Spleen (tissue), 13 donors: ENCODE data around the gene KLC1. TPM values are rescaled to one million over a fixed set of nuclear protein-coding genes. Genes with fewer than 3 reads are reported as not detected.

ENCODE experiments used
- DNase-seq: peaks from one replicate; pipeline ENCODE4 v3.0.0-alpha.2; 2020
- H3K27ac ChIP-seq, 8 donors: fragments of 200-600 bp; sonication (generic) in 7 of 8; 1 replicate in 4 of 8; 2 replicates in 4 of 8; pipeline versions ENCODE4 v1.5.0 to v1.8.0; 2016 to 2021; ENCODE audit warnings: inconsistent platforms in 4 of 8, mild to moderate bottlenecking in 4 of 8, moderate library complexity in 1 of 8
- H3K27me3 ChIP-seq, 7 donors: fragments of 200-600 bp; sonication (generic) in 6 of 7; replicated peaks in 1 of 7; 1 replicate in 4 of 7; 2 replicates in 3 of 7; pipeline versions ENCODE4 v1.5.0 to v1.8.0; 2016 to 2021; ENCODE audit warnings: inconsistent platforms in 3 of 7, mild to moderate bottlenecking in 1 of 7
- H3K36me3 ChIP-seq, 6 donors: fragments of 200-600 bp; sonication (generic) in 5 of 6; 1 replicate in 4 of 6; 2 replicates in 2 of 6; pipeline versions ENCODE4 v1.5.0 to v1.8.0; 2016 to 2021; ENCODE audit warnings: inconsistent platforms in 2 of 6
- H3K4me1 ChIP-seq, 6 donors: fragments of 200-600 bp; sonication (generic) in 5 of 6; 1 replicate in 3 of 6; 2 replicates in 3 of 6; pipeline versions ENCODE4 v1.5.0 to v1.8.0; 2016 to 2021; ENCODE audit warnings: inconsistent platforms in 3 of 6
- H3K4me3 ChIP-seq, 8 donors: fragments of 200-600 bp; sonication (generic) in 7 of 8; 1 replicate in 4 of 8; 2 replicates in 4 of 8; pipeline versions ENCODE4 v1.5.0 to v1.8.0; 2016 to 2021; ENCODE audit warnings: inconsistent platforms in 4 of 8, mild to moderate bottlenecking in 4 of 8, moderate library complexity in 2 of 8
- H3K9me3 ChIP-seq, 8 donors: fragments of 200-600 bp; sonication (generic) in 7 of 8; 1 replicate in 4 of 8; 2 replicates in 4 of 8; pipeline versions ENCODE4 v1.5.0 to v1.8.0; 2016 to 2021; ENCODE audit warnings: inconsistent platforms in 4 of 8
- POLR2A ChIP-seq, 3 donors: fragments of 450-650 bp; IDR thresholded peaks; one replicate each; pipeline ENCODE4 v1.5.1; 2017; ENCODE audit warnings: antibody characterized with exemption in 3 of 3, mild to moderate bottlenecking in 1 of 3
- POLR2AphosphoS5 ChIP-seq, 3 donors: sonication (generic); formaldehyde crosslinking; IDR thresholded peaks; one replicate each; pipeline ENCODE4 v1.5.1; 2017; ENCODE audit warnings: antibody characterized with exemption in 3 of 3
- WGBS, 5 donors: extraction: QIAGEN DNeasy Blood & Tissue Kit in 3 of 5; methylation state at CpG; one replicate each; pipeline versions ENCODE4 v1.1.5 to v1.1.7; 2013 to 2018; 5-methylcytosine and 5-hydroxymethylcytosine counted together
- intact Hi-C: fragments of 100-400 bp; cut with DNase I; formaldehyde crosslinking; loops from one replicate; pipeline ENCODE4 v1.15.0; 2023; ENCODE audit warnings: low total_unique reads
- long read RNA-seq, 2 donors: transcript quantifications; one replicate each; lab custom pipeline, GENCODE V29; 2026
- polyA plus RNA-seq, 3 donors: library from polyadenylated mRNA; stranded (reverse); fragments of 200-250 nt; gene quantifications; one replicate each; pipeline ENCODE4 v1.2.1, GENCODE V29; 2013
- total RNA-seq, 7 donors: library from RNA; depleted of rRNA in 3 of 7; stranded (reverse); fragments of >200 nt in 3 of 7; fragmentation: NEBNext Ultra II Directional in 4 of 7; extraction: Animal tissue kit (Norgen Biotek cat#: 25700) in 4 of 7; gene quantifications; one replicate each; pipeline versions ENCODE4 v1.1.0 to v1.2.1, GENCODE V29; 2016 to 2021
- TF ChIP-seq, protein P1 (sequence below), 11 experiments: fragments of 200-600 bp in 7 of 11; fragments of 450-650 bp in 4 of 11; sonication (generic) in 4 of 11; IDR thresholded peaks in 8 of 11; conservative IDR thresholded peaks in 3 of 11; 1 replicate in 7 of 11; 2 replicates in 4 of 11; pipeline versions ENCODE4 v1.4.0 to v1.8.0; 2016 to 2021; ENCODE audit warnings: antibody characterized with exemption in 11 of 11, inconsistent platforms in 4 of 11, mild to moderate bottlenecking in 1 of 11
- donor health status: healthy with polysubstance abuse.
- donor health status: DM: no; HTN: no; CAD: no; lungs with moderate emphysema.
- donor health status: DM: no; HTN: no; CAD: no.
- donor health status: Bipolar disorder and iron deficiency.
- donor health status: healthy.
- donor health status: DM: no; HTN: no; CAD: no.
- donor health status: DM: yes; HTN: yes; CAD: no.

The KLC1 gene
- total RNA-seq: 100 to 1,000 TPM; 164 to 333 (median 239) TPM
- 100 to 1,000 TPM in 1 of 3 donors, 10 to 100 TPM in 2; 54.1 to 126 (median 75.9) TPM for polyA plus RNA-seq
- long read RNA-seq, donor 1, full-length matches to known transcripts: 13 of 24 reads
- long read RNA-seq, donor 1, partial matches to known transcripts: 11 of 24 reads
- long read RNA-seq, donor 1, other reads (novel, unspliced or antisense): 0 of 24 reads
- long read RNA-seq, donor 2, partial matches to known transcripts: 8 of 17 reads
- long read RNA-seq, donor 2, other reads (novel, unspliced or antisense): 0 of 17 reads

DNA sequence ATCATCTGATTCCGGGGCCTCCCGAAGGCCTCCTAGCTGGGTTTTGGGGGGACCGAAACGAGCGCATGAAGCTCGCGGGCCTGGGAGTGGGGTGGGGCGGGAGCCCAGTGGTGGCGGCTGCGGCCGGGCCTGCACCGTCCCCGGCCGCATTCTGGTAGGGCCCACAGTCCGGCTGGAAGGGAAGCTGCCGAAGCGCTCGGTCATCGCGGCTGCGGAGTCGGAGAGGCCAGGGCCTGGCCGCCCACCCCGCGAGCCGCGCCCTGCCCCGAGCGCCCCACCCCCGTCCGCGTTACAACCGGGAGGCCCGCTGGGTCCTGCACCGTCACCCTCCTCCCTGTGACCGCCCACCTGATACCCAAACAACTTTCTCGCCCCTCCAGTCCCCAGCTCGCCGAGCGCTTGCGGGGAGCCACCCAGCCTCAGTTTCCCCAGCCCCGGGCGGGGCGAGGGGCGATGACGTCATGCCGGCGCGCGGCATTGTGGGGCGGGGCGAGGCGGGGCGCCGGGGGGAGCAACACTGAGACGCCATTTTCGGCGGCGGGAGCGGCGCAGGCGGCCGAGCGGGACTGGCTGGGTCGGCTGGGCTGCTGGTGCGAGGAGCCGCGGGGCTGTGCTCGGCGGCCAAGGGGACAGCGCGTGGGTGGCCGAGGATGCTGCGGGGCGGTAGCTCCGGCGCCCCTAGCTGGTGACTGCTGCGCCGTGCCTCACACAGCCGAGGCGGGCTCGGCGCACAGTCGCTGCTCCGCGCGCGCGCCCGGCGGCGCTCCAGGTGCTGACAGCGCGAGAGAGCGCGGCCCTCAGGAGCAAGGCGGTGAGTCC, at the start of gene KLC1:
KLC1 (plus strand) TSS at position 528 of the 819 bp plus-strand sequence. CDS start 25,354 bp downstream, outside the sequence.
- H3K27me3 ChIP-seq: no peaks in the 10 kb centered on the region
- H3K27ac ChIP-seq: peak within 1 kb of the TSS; percentile 94 to 99 (median 98)
- intact Hi-C loops: loop anchor here (10.0 kb wide), 1 partner anchor 54 kb away; no protein-coding TSS in a partner anchor
- H3K4me3 ChIP-seq: peak within 1 kb of the TSS; percentile 82 to 99 (median 94)
- H3K9me3 ChIP-seq: no peaks in the 10 kb centered on the region
- peaks cover 0 to 24% (median 0%) of the 10 kb centered on the region in 6 donors for H3K36me3 ChIP-seq
- peaks cover 43 to 91% (median 81%) of the 10 kb centered on the region in 6 donors for H3K4me1 ChIP-seq
- TF ChIP-seq POLR2A (IDR thresholded peaks at IDR 0.05): peak in 2 of 3 donors; percentile 53 to 73
- peak; percentile 91 to 94 (median 93) for TF ChIP-seq POLR2AphosphoS5 (IDR thresholded peaks at IDR 0.05)
- TF ChIP-seq, protein P1, sequence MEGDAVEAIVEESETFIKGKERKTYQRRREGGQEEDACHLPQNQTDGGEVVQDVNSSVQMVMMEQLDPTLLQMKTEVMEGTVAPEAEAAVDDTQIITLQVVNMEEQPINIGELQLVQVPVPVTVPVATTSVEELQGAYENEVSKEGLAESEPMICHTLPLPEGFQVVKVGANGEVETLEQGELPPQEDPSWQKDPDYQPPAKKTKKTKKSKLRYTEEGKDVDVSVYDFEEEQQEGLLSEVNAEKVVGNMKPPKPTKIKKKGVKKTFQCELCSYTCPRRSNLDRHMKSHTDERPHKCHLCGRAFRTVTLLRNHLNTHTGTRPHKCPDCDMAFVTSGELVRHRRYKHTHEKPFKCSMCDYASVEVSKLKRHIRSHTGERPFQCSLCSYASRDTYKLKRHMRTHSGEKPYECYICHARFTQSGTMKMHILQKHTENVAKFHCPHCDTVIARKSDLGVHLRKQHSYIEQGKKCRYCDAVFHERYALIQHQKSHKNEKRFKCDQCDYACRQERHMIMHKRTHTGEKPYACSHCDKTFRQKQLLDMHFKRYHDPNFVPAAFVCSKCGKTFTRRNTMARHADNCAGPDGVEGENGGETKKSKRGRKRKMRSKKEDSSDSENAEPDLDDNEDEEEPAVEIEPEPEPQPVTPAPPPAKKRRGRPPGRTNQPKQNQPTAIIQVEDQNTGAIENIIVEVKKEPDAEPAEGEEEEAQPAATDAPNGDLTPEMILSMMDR (IDR thresholded peaks at IDR 0.05 in 8 of 11, conservative IDR thresholded peaks at IDR 0.05 in 3 of 11): no peak
- DNase-seq: peak; percentile 96
- 0 to 2% (median 1%) methylated on average over 42 to 96 of the region's 97 CpGs for WGBS, 5 donors

DNA sequence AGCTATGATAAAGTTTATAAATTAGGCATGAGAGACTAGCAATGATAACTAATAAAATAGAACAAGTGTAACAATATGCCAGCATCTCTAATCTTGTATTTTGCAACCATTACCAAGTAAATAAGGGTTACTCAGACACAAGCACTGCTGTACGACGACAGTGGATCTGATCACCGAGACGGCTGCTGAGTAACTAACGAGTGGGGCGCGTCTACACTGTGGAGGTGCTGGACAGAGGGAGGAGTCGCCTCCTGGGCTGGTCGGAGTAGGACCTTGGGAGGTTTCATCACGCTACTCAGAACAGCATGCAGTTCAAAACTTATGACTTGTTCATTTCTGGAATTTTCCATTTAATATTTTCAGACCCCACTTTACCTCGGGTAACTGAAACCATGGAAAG, 47.8 kb upstream of the KLC1 start:
- H3K4me1 ChIP-seq: peaks cover 4 to 26% (median 16%) of the 10 kb centered on the region in 6 donors
- H3K36me3 ChIP-seq: peaks cover 0 to 78% (median 32%) of the 10 kb centered on the region in 6 donors
- H3K9me3 ChIP-seq: no peaks in the 10 kb centered on the region
- H3K4me3 ChIP-seq: no peak overlapping the region
- TF ChIP-seq, protein P1 (IDR thresholded peaks at IDR 0.05 in 8 of 11, conservative IDR thresholded peaks at IDR 0.05 in 3 of 11): no peak
- TF ChIP-seq POLR2AphosphoS5 (IDR thresholded peaks at IDR 0.05) (no peak), POLR2A (IDR thresholded peaks at IDR 0.05) (no peak)
- intact Hi-C loops: no loop called here
- no peak for DNase-seq
- 94 to 97% (median 96%) methylated on average over 11 of the region's 11 CpGs for WGBS, 5 donors
- no peaks in the 10 kb centered on the region for H3K27me3 ChIP-seq
- no peak overlapping the region for H3K27ac ChIP-seq

DNA sequence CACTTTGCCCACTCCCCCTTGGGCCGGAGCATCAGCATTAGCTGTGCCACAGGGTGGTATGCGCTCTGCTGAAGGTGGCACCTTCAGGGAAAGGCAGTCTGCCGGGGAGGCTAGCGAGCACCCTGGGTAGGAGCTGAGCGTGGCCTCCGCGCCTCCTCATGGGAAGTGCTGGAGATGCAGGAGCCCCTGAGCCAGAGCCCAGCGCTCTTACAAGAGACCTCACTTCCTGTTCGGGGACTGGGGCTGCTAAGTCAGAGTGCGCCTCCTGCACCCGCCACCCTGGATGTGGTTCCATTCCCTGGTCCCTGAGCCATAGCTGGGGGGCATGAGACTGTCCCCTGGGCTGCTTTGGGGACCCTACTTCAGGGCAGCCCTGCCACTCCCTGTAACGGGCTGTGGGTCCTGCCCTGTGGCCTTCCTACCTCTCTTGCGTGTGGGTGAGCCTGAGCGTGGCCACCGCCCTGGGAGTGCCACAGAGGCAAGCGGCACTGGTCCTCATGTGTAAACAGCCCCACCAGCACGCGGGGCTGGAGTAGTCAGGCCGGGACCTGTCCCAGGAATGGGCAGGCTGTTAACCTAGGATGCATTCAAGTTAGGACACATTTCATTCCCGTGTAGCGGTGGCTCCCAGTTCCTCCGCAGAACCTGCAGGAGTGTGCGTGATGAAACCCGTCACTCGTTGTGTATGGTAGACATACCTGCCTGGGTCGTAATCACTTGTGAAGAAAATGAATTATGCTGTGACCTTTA, 46.9 kb upstream of the KLC1 start:
- Histone ChIP-seq H3K27me3 (no peaks in the 10 kb centered on the region), H3K4me1 (peaks cover 0 to 16% (median 8%) of the 10 kb centered on the region in 6 donors), H3K27ac (peak overlapping the region in 1 of 8 donors; percentile 28), H3K4me3 (no peak overlapping the region), H3K9me3 (no peaks in the 10 kb centered on the region), H3K36me3 (peaks cover 0 to 70% (median 30%) of the 10 kb centered on the region in 6 donors)
- DNase-seq: no peak
- TF ChIP-seq, protein P1 (IDR thresholded peaks at IDR 0.05 in 8 of 11, conservative IDR thresholded peaks at IDR 0.05 in 3 of 11): no peak
- TF ChIP-seq POLR2A (IDR thresholded peaks at IDR 0.05): no peak
- TF ChIP-seq POLR2AphosphoS5 (IDR thresholded peaks at IDR 0.05): peak in 1 of 3 donors; percentile 32
- WGBS, 5 donors: 91 to 95% (median 93%) methylated on average over 18 to 26 of the region's 26 CpGs
- intact Hi-C loops: no loop called here
